GM21723 (cell line): ENCODE measurements around the gene SSC4D.

Experiments used
- ATAC-seq: cut with Tn5 transposase; IDR thresholded peaks from one replicate; pipeline ENCODE4 v1.9.1; 2021; ENCODE audit warnings: mild to moderate bottlenecking, moderate library complexity; ENCODE audit not compliant: unreplicated experiment

The SSC4D gene

DNA sequence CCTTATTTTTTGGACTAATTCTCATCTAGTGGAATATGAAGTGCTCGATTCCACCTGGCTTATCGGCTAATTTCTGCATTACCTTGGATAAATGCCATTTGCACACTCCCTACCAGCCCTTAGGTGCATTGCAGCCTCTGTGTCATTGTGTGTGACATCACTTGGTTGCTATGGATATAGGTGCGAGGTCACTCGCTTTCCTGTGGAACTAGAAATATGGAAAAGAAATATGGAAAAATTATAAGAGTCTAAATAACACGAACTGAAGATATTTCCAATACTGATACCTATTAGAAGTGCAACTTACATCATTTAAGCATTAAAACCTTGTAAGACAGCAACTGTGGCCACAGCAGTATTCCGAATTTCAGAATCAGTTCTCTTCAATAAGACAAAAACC lies 52.7 kb downstream of the SSC4D start:
- no peak for ATAC-seq

GRCh38 chr7:76356115-76356514 lies 53.4 kb downstream of the SSC4D start:
- no peak for ATAC-seq

DNA sequence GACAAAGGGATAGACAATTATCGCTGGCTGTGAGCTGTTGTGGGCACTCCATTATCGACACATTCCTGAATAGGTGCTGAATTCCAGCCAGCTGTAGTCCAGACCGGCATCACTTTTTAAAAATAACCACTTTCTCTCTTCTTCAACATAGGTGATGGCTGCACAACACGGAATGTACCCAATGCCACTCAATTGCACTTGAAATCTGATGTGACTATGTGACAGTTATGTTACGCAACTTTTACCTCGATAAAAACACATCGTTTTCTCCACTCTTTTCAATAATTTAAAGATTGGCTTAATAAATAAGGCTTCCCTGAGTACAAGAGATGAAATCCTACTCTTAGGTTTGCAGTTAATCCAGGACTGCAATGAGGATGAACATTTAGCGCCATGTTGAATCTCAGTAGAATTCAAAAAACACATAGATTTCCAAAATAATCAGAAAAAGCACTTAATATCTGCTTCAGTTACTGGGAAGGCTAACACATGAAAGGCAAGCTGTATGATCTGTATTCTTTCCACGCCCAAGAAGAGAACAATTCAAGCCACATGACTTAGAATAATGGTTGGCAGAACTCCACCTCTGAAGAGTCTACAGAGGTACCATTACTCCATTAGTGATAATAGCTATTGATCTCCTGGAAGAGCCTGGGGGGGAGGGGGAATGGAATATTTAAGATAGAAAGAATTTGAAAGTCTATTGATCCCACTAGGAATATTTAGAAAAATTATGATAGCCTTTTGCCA lies 54.3 kb downstream of the SSC4D start:
- ATAC-seq: no peak

DNA sequence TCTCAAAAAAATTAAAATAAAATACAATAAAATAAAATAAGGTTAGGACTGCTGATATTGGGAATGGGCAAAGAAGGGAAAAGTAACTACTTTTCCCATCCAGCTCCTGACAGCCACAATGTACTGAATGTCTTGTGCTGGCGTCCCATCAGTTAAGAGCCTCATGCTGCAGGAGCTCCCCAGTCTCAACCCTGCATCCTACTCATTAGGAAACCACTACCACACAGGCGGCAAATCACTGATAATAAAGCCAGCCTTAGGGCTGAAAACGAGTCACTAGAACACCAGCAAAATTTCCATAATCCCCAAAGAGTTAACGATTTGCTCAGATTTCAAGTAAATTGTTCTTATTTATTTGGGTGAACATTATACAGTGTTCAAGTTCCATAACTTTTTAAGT lies 55.0 kb downstream of the SSC4D start:
- no peak for ATAC-seq

GRCh38 chr7:76353744-76354143 lies 55.8 kb downstream of the SSC4D start:
- ATAC-seq: no peak

DNA sequence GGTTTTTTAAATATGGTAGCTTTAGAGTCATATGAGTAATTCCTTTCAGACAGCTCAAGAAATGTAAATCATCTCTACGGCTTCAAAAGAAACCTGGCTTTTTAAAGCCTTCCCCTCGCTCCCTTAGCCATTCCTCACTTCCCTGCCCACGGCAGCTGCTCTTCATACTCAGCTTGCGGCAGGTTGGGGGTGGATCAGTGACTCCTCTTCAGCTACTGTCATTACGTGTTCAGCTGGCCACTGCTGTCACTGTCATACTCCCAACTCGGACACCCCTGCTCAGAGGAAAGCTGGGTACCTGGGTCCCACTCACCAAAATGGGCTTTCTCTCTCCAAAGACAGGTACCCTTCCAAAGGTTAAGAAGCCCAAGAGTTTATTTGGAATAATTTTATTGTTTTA lies 57.3 kb downstream of the SSC4D start:
- no peak for ATAC-seq

DNA sequence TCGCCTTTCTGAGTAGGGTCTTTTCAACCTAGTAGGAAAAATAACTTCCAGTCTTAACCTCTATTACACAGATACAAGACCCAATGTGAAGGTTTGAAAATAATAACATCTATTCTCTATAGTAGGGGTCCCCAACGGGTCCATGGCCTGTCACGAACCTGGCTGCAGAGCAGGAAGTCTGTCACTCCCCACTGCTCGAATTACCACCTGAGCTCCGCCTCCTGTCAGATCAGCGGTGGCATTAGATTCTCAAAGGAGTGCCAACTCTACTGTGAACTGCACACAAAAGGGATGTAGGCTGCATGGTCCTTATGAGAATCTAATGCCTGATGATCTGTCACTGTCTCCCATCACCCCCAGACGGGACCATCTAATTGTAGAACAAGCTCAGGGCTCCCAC lies 58.1 kb downstream of the SSC4D start:
- ATAC-seq: no peak

DNA sequence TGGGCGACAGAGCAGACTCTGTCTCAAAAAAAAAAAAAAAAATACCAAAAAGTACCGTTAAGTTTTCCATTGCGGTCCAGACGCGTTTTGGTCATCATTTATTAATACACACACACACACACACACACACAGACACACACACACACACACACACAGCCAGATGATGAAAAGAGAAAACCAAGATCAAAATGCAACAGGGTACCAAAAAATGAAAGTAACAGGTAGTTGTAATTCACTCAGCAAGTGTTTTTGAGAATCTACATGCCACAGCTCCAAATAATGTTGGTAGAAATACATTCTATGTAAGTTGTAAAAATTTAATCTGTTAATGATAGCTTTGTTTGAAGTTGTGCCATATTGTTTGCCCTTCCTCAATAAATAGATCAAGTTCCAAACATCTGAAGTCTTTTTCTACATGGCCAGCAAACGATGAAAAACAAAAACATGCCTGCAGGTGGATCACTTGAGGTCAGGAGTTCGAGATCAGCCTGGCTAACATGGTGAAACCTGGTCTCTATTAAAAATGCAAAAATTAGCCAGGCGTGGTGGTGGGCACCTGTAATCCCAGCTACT lies 60.1 kb downstream of the SSC4D start:
- no peak for ATAC-seq

GRCh38 chr7:76347710-76348109 lies 61.8 kb downstream of the SSC4D start:
- ATAC-seq: no peak

- ATAC-seq: no peak
Observed at GRCh38 chr7:76346778-76347177, 62.7 kb downstream of the SSC4D start.

- ATAC-seq: no peak
Observed at GRCh38 chr7:76346097-76346496, 63.4 kb downstream of the SSC4D start.

DNA sequence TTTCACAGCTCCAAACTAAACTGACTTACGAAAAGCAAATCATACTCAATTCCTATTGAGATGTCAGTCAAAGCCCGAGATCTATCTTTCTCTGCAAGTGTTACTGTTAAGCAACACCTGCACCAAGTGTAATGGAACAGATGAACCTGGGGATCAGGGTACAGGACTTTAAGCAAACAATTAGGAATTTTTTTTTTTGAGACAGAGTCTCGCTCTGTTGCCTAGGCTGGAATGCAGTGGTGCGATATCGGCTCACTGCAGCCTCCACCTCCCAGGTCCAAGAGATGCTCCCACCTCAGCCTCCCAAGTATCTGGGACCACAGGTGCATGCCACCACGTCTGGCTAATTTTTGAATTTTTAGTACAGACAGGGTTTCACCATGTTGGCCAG lies 65.6 kb downstream of the SSC4D start:
- no peak for ATAC-seq

GRCh38 chr7:76343294-76343930 lies 66.1 kb downstream of the SSC4D start:
- ATAC-seq: no peak

DNA sequence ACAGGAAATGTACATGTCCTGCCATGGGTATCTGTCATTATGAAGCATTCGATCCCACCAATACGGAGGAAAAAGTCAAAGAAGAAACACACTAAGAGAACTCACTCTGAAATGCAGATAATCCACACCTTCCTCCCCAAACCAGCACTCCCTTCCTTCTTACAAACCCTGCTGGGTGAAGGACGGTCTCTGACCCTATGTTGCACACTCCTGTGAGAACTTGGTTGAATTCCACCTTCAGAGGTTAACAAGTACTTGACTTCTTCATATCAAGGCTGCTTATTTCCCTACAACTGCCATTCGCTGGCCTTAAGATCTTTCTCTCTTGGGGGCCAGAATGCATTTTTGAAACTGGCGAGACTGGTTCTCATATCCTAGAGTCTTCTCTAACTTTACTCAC lies 67.3 kb downstream of the SSC4D start:
- ATAC-seq: no peak

DNA sequence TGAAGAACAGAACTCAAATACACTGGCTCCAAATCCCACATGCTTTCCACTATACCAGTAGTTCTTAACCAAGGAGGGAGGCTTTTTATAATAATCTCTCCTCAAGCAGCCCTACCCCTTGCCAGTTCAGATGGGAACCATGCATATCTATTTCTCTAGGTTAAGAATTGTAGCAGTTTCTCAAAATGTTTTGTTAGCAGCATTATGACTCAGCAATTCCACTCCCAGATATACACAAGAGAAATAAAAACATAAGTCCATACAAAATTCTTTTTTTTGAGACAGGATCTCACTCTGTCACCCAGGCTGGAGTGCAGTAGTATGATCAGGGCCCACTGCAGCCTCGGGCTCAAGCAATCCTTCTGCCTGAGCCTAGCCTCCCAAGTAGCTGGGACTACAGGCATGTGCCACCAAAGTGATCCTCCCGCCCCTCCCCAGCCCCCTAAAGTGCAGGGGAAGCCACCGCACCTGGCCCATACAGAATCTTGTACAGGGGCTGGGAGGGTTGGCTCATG lies 68.8 kb downstream of the SSC4D start:
- ATAC-seq: no peak
